GM21717 (cell line): Measurements from ENCODE around the gene GPR39.

Experiments
- ATAC-seq: cut with Tn5 transposase; IDR thresholded peaks from one replicate; pipeline ENCODE4 v1.9.1; 2021; ENCODE audit warnings: mild to moderate bottlenecking, moderate library complexity; ENCODE audit not compliant: unreplicated experiment

The GPR39 gene

GRCh38 chr2:132636346-132636745 is 219.7 kb downstream of the GPR39 start:
- no peak for ATAC-seq

GRCh38 chr2:132638313-132639040 is 221.9 kb downstream of the GPR39 start:
- ATAC-seq, result no peak

GRCh38 chr2:132640116-132640515 is 223.5 kb downstream of the GPR39 start:
- ATAC-seq, result no peak

GRCh38 chr2:132641819-132642218 is 225.2 kb downstream of the GPR39 start:
- no peak for ATAC-seq

GRCh38 chr2:132642415-132642814 is 225.8 kb downstream of the GPR39 start:
- ATAC-seq, result no peak

GRCh38 chr2:132645176-132645575 is 228.6 kb downstream of the GPR39 start:
- no peak for ATAC-seq

GRCh38 chr2:132645722-132646539 is 229.3 kb downstream of the GPR39 start:
- ATAC-seq, result no peak

- ATAC-seq, result no peak
Observed at GRCh38 chr2:132646540-132647108, 230.0 kb downstream of the GPR39 start.

GRCh38 chr2:132651115-132652045 is 234.8 kb downstream of the GPR39 start:
- no peak for ATAC-seq

- no peak for ATAC-seq
Observed at GRCh38 chr2:132652474-132652873, 235.9 kb downstream of the GPR39 start.

GRCh38 chr2:132654335-132654734 is 237.7 kb downstream of the GPR39 start:
- no peak for ATAC-seq

- no peak for ATAC-seq
Observed at GRCh38 chr2:132654968-132655367, 238.4 kb downstream of the GPR39 start.

GRCh38 chr2:132656266-132656975 is 239.8 kb downstream of the GPR39 start:
- ATAC-seq, result no peak

- no peak for ATAC-seq
Observed at GRCh38 chr2:132659331-132659730, 242.7 kb downstream of the GPR39 start.

GRCh38 chr2:132662732-132663131 is 246.1 kb downstream of the GPR39 start:
- ATAC-seq, result no peak

- ATAC-seq, result no peak
Observed at GRCh38 chr2:132664096-132664495, 247.5 kb downstream of the GPR39 start.

- ATAC-seq, result no peak
Observed at GRCh38 chr2:132665401-132666140, 249.0 kb downstream of the GPR39 start.

GRCh38 chr2:132667706-132668105 is 251.1 kb downstream of the GPR39 start:
- ATAC-seq, result no peak

- ATAC-seq, result no peak
Observed at GRCh38 chr2:132668189-132668823, 251.7 kb downstream of the GPR39 start.
